ENCODE results near the gene ABLIM1.

The ABLIM1 gene

GRCh38 chr10:114680543-114681117 lies 22.6 kb upstream of the ABLIM1 start:
- DNase-seq (ENCODE audit: low read depth, low spot score): no peak

GRCh38 chr10:114679552-114679951 lies 21.5 kb upstream of the ABLIM1 start:
- no peak for DNase-seq (ENCODE audit: low read depth, low spot score)

- no peak for DNase-seq (ENCODE audit: low read depth, low spot score)
These were observed 20.7 kb upstream of the ABLIM1 start for GRCh38 chr10:114678820-114679219.

GRCh38 chr10:114678336-114678735 lies 20.3 kb upstream of the ABLIM1 start:
- no peak for DNase-seq (ENCODE audit: low read depth, low spot score)

GRCh38 chr10:114674346-114674745 lies 16.3 kb upstream of the ABLIM1 start:
- no peak for DNase-seq (ENCODE audit: low read depth, low spot score)

- DNase-seq (ENCODE audit: low read depth, low spot score): no peak
These were observed 11.6 kb upstream of the ABLIM1 start for GRCh38 chr10:114669648-114670047.

GRCh38 chr10:114668375-114669080 lies 10.5 kb upstream of the ABLIM1 start:
- DNase-seq (ENCODE audit: low read depth, low spot score): no peak

GRCh38 chr10:114665873-114666272 lies 7.8 kb upstream of the ABLIM1 start:
- no peak for DNase-seq (ENCODE audit: low read depth, low spot score)

- DNase-seq (ENCODE audit: low read depth, low spot score): no peak
These were observed 7.3 kb upstream of the ABLIM1 start for GRCh38 chr10:114665406-114665805.

GRCh38 chr10:114664127-114664526 lies 6.1 kb upstream of the ABLIM1 start:
- DNase-seq (ENCODE audit: low read depth, low spot score): no peak

GRCh38 chr10:114663626-114664025 lies 5.6 kb upstream of the ABLIM1 start:
- no peak for DNase-seq (ENCODE audit: low read depth, low spot score)

- DNase-seq (ENCODE audit: low read depth, low spot score): no peak
These were observed 4.7 kb upstream of the ABLIM1 start for GRCh38 chr10:114662646-114663217.

GRCh38 chr10:114661212-114661880 lies 3.3 kb upstream of the ABLIM1 start:
- DNase-seq (ENCODE audit: low read depth, low spot score): no peak

- DNase-seq (ENCODE audit: low read depth, low spot score): no peak
These were observed 2.4 kb downstream of the ABLIM1 start for GRCh38 chr10:114655671-114656070.

GRCh38 chr10:114654822-114655575 lies 3.1 kb downstream of the ABLIM1 start:
- DNase-seq (ENCODE audit: low read depth, low spot score): no peak

- DNase-seq (ENCODE audit: low read depth, low spot score): no peak
These were observed 4.1 kb downstream of the ABLIM1 start for GRCh38 chr10:114653926-114654325.

GRCh38 chr10:114652402-114653368 lies 5.4 kb downstream of the ABLIM1 start:
- no peak for DNase-seq (ENCODE audit: low read depth, low spot score)

GRCh38 chr10:114650831-114651230 lies 7.2 kb downstream of the ABLIM1 start:
- no peak for DNase-seq (ENCODE audit: low read depth, low spot score)

GRCh38 chr10:114650266-114650665 lies 7.8 kb downstream of the ABLIM1 start:
- DNase-seq (ENCODE audit: low read depth, low spot score): no peak

- DNase-seq (ENCODE audit: low read depth, low spot score): no peak
These were observed 8.7 kb downstream of the ABLIM1 start for GRCh38 chr10:114649217-114649903.
